K562 (cell line): Measurements from ENCODE around the gene UGT1A6. TPM values are rescaled to one million over a fixed set of nuclear protein-coding genes. Genes with fewer than 3 reads are reported as not detected.

Source experiments
- ATAC-seq: fragments of 200-7000 bp; cut with Tn5 transposase; 3 replicates; pipeline ENCODE4 v1.9.1; 2020; ENCODE audit warnings: moderate library complexity
- BruUV-seq: library from RNA; stranded (reverse); fragments of 400-500 nt; replicated peaks from 2 replicates; lab custom pipeline; 2021; lab: Mats Ljungman, UMichigan
- CTCF ChIA-PET: fragments of 300-600 bp; formaldehyde crosslinking; extraction: SDS; loops from one replicate; lab custom pipeline; 2021; ENCODE audit warnings: low intra/inter-chr PET ratio; lab: Yijun Ruan, JAX
- POLR2A ChIA-PET: fragments of 300-600, 350-650 bp; sonication (Branson Sonifier 250); formaldehyde crosslinking; extraction: SDS; loops from one replicate; lab custom pipeline; 2021; ENCODE audit warnings: antibody characterized with exemption, inconsistent platforms; lab: Yijun Ruan, JAX
- DNase-seq, 4 experiments: peaks; one replicate each; pipeline versions ENCODE4 v3.0.0 to v3.0.0-alpha.2; 2011 to 2018; ENCODE audit warnings: low spot score in 3 of 4, mixed read lengths in 3 of 4; ENCODE audit errors: extremely low read depth in 1 of 4
- FAIRE-seq: peaks from 2 replicates; lab custom pipeline; 2011; peaks lifted over from hg19 to GRCh38; lab: Jason Lieb, UNC
- H2AFZ ChIP-seq: 2 replicates; pipeline ENCODE4 v1.6.0; 2011; ENCODE audit warnings: low read depth, low read length, control low read depth, inconsistent platforms
- H3K27ac ChIP-seq: fragments of 200-600 bp; 3 replicates; pipeline ENCODE4 v1.8.0; 2011; ENCODE audit warnings: low read depth, mild to moderate bottlenecking, control low read depth, inconsistent platforms, low read length, moderate library complexity, mixed read lengths; ENCODE audit errors: extremely low read depth
- H3K27me3 ChIP-seq, 2 experiments: fragments of 300-600 bp in 1 of 2; 2 replicates in 1 of 2; 3 replicates in 1 of 2; pipeline versions ENCODE4 v1.6.0 to v1.8.0; 2011; ENCODE audit warnings: inconsistent platforms in 2 of 2, low read length in 2 of 2, mild to moderate bottlenecking in 1 of 2, mixed read lengths in 1 of 2, moderate library complexity in 1 of 2; ENCODE audit not compliant: control insufficient read depth in 2 of 2, insufficient read depth in 2 of 2
- H3K36me3 ChIP-seq: fragments of 300-600 bp; 3 replicates; pipeline ENCODE4 v1.8.0; 2011; ENCODE audit warnings: mild to moderate bottlenecking, low read length, inconsistent platforms; ENCODE audit not compliant: control insufficient read depth, insufficient read depth
- H3K4me1 ChIP-seq, 2 experiments: fragments of 200-600 bp in 1 of 2; replicated peaks in 1 of 2; 2 replicates in 1 of 2; 3 replicates in 1 of 2; pipeline versions ENCODE4 v1.5.1 to v1.8.0; 2011; ENCODE audit warnings: inconsistent platforms in 2 of 2, low read length in 2 of 2, mild to moderate bottlenecking in 1 of 2, mixed read lengths in 1 of 2, moderate library complexity in 1 of 2; ENCODE audit not compliant: control insufficient read depth in 2 of 2, insufficient read depth in 2 of 2
- H3K4me2 ChIP-seq: 2 replicates; pipeline ENCODE4 v1.6.1; 2011; ENCODE audit warnings: low read length, control low read depth, inconsistent platforms, mixed read lengths; ENCODE audit not compliant: insufficient read depth
- H3K4me3 ChIP-seq: fragments of 200-600 bp; sonication (generic), shearing (Covaris generic); 2 replicates; pipeline ENCODE4 v1.5.1; 2016; ENCODE audit warnings: control low read depth, inconsistent platforms
- H3K79me2 ChIP-seq: fragments of 200-600 bp; 3 replicates; pipeline ENCODE4 v1.8.0; 2011; ENCODE audit warnings: low read length, inconsistent platforms; ENCODE audit not compliant: control insufficient read depth, insufficient read depth
- H3K9ac ChIP-seq, 2 experiments: 2 replicates each; pipeline versions ENCODE4 v1.6.0 to v1.6.1; 2011; ENCODE audit warnings: low read depth in 2 of 2, low read length in 2 of 2, control low read depth in 1 of 2, inconsistent platforms in 1 of 2, mild to moderate bottlenecking in 1 of 2, mixed read lengths in 1 of 2; ENCODE audit not compliant: insufficient read depth in 1 of 2
- H3K9me1 ChIP-seq: one replicate; pipeline ENCODE4 v1.6.0; 2011; ENCODE audit warnings: inconsistent platforms, mild to moderate bottlenecking, low read length, moderate library complexity; ENCODE audit not compliant: control insufficient read depth, insufficient read depth
- H3K9me3 ChIP-seq: replicated peaks from 2 replicates; pipeline ENCODE4 v1.5.1; 2011; ENCODE audit warnings: low read depth, low read length, inconsistent platforms; ENCODE audit not compliant: control insufficient read depth, insufficient read depth
- H4K20me1 ChIP-seq: replicated peaks from 2 replicates; pipeline ENCODE4 v1.6.1; 2011; ENCODE audit warnings: low read length, inconsistent platforms, mixed read lengths; ENCODE audit not compliant: control insufficient read depth, insufficient read depth
- AFF4 ChIP-seq: sonication (generic); formaldehyde crosslinking; IDR thresholded peaks from 2 replicates; pipeline ENCODE4 v1.8.0; 2023; ENCODE audit warnings: mild to moderate bottlenecking, missing genetic modification reagents
- CREB1 ChIP-seq, 2 experiments: sonication (generic) in 1 of 2; formaldehyde crosslinking in 1 of 2; IDR thresholded peaks; 2 replicates each; pipeline versions ENCODE4 v1.6.1 to v1.8.0; 2012 to 2022; ENCODE audit warnings: inconsistent platforms in 1 of 2, mild to moderate bottlenecking in 1 of 2, missing genetic modification reagents in 1 of 2, moderate library complexity in 1 of 2
- DDX20 ChIP-seq: fragments of 450-650 bp; IDR thresholded peaks from 2 replicates; pipeline ENCODE4 v1.6.1; 2016; ENCODE audit warnings: missing genetic modification characterization, low read depth, mild to moderate bottlenecking, missing compliant biosample characterization, moderate library complexity
- ERF ChIP-seq: fragments of 450-650 bp; formaldehyde crosslinking; IDR thresholded peaks from 2 replicates; pipeline ENCODE4 v1.4.0; 2020; ENCODE audit warnings: mild to moderate bottlenecking, mixed read lengths
- MCM5 ChIP-seq: fragments of 450-650 bp; IDR thresholded peaks from 2 replicates; pipeline ENCODE4 v1.6.1; 2016; ENCODE audit warnings: low read depth
- MLLT1 ChIP-seq, 2 experiments: fragments of 450-650 bp; IDR thresholded peaks; 2 replicates each; pipeline ENCODE4 v1.6.1; 2016
- NFE2 ChIP-seq: IDR thresholded peaks from 2 replicates; pipeline ENCODE4 v1.6.1; 2014; ENCODE audit warnings: antibody characterized with exemption, low read depth
- PPARD ChIP-seq: fragments of 250-450 bp; sonication (Bioruptor Pico); IDR thresholded peaks from 2 replicates; pipeline ENCODE4 v1.8.0; 2022; ENCODE audit warnings: inconsistent platforms, mild to moderate bottlenecking, moderate library complexity
- ZNF3 ChIP-seq: fragments of 250-450 bp; sonication (Bioruptor Pico); IDR thresholded peaks from 2 replicates; pipeline ENCODE4 v1.5.0; 2021; ENCODE audit warnings: mild to moderate bottlenecking, moderate library complexity
- ZNF77 ChIP-seq: fragments of 250-450 bp; sonication (Bioruptor Pico); IDR thresholded peaks from 2 replicates; pipeline ENCODE4 v1.5.0; 2020
- WGBS: fragments of 100-300 bp; shearing (Covaris generic); methylation state at CpG from one replicate; pipeline ENCODE4 v1.1.6; 2016; ENCODE audit warnings: low coverage, mixed read lengths; ENCODE audit not compliant: insufficient coverage; ENCODE audit errors: missing lambda C conversion rate; 5-methylcytosine and 5-hydroxymethylcytosine counted together
- in situ Hi-C: fragments of 300-500 bp; cut with MboI; formaldehyde crosslinking; loops from 4 replicates; pipeline ENCODE4 v1.15.0; 2018; ENCODE audit warnings: inconsistent platforms, mixed read lengths
- intact Hi-C: fragments of 100-400 bp; cut with micrococcal nuclease; formaldehyde crosslinking; loops from 2 replicates; pipeline ENCODE4 v1.14.2; 2022
- polyA plus RNA-seq, 8 experiments: library from polyadenylated mRNA; depleted of rRNA in 4 of 8; stranded (reverse) in 5 of 8; unstranded in 3 of 8; fragments of >200 nt; fragmentation: Nextera tagmentation in 2 of 8; fragmentation: Illumina TruSeq in 1 of 8; extraction: Ambion mirVana in 2 of 8; extraction: Trizol in 1 of 8; gene quantifications; 2 replicates each; pipeline versions ENCODE4 v1.2.1 to v1.2.3, GENCODE V29; 2011 to 2014; ENCODE audit warnings: inconsistent platforms in 1 of 8, missing spikeins in 1 of 8
- total RNA-seq, 7 experiments: library from RNA; depleted of rRNA in 6 of 7; stranded (reverse); fragments of >200 nt in 6 of 7; fragmentation: Illumina TruSeq in 2 of 7; extraction: Trizol in 2 of 7; gene quantifications; 2 replicates each; pipeline versions ENCODE4 v1.2.1 to v1.2.3, GENCODE V29; 2011 to 2021; ENCODE audit warnings: low replicate concordance in 1 of 7
- TF ChIP-seq, protein P1 (sequence below): fragments of 450-650 bp; IDR thresholded peaks from 2 replicates; pipeline ENCODE4 v1.6.1; 2016; ENCODE audit warnings: missing biosample characterization, missing genetic modification characterization
- TF ChIP-seq, protein P2 (sequence below): fragments of 250-450 bp; sonication (Bioruptor Pico); IDR thresholded peaks from 2 replicates; pipeline ENCODE4 v1.8.0; 2021; ENCODE audit warnings: borderline replicate concordance, mild to moderate bottlenecking, moderate library complexity; ENCODE audit not compliant: poor library complexity, severe bottlenecking
- TF ChIP-seq, protein P3 (sequence below): fragments of 250-450 bp; sonication (Bioruptor Pico); IDR thresholded peaks from 2 replicates; pipeline ENCODE4 v1.5.1; 2021; ENCODE audit warnings: mild to moderate bottlenecking

UGT1A6 gene
- total and polyA plus RNA-seq, 9 of the 15 experiments (the other 6 are each of a cell fraction or from before 2014, with no cell fraction given), result not detected

GRCh38 chr2:233769260-233769659, 76.6 kb downstream of the UGT1A6 start:
- CTCF ChIA-PET, result no interaction called here
- TF ChIP-seq DDX20 (tag) (no peak), NFE2 (no peak), AFF4 (CRISPR knock-in tag) (no peak), MCM5 (no peak), PPARD (no peak), MLLT1 (IDR thresholded peaks at IDR 0.05) (no peak), CREB1 (IDR thresholded peaks at IDR 0.05) (no peak), CREB1 (CRISPR knock-in tag; IDR thresholded peaks at IDR 0.05) (no peak), ERF (CRISPR knock-in tag) (no peak), ZNF3 (no peak), ZNF77 (CRISPR knock-in tag) (no peak)
- TF ChIP-seq, protein P1, sequence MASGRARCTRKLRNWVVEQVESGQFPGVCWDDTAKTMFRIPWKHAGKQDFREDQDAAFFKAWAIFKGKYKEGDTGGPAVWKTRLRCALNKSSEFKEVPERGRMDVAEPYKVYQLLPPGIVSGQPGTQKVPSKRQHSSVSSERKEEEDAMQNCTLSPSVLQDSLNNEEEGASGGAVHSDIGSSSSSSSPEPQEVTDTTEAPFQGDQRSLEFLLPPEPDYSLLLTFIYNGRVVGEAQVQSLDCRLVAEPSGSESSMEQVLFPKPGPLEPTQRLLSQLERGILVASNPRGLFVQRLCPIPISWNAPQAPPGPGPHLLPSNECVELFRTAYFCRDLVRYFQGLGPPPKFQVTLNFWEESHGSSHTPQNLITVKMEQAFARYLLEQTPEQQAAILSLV, result no peak
- TF ChIP-seq, protein P2, sequence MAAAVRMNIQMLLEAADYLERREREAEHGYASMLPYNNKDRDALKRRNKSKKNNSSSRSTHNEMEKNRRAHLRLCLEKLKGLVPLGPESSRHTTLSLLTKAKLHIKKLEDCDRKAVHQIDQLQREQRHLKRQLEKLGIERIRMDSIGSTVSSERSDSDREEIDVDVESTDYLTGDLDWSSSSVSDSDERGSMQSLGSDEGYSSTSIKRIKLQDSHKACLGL (CRISPR knock-in tag), result no peak
- TF ChIP-seq, protein P3, sequence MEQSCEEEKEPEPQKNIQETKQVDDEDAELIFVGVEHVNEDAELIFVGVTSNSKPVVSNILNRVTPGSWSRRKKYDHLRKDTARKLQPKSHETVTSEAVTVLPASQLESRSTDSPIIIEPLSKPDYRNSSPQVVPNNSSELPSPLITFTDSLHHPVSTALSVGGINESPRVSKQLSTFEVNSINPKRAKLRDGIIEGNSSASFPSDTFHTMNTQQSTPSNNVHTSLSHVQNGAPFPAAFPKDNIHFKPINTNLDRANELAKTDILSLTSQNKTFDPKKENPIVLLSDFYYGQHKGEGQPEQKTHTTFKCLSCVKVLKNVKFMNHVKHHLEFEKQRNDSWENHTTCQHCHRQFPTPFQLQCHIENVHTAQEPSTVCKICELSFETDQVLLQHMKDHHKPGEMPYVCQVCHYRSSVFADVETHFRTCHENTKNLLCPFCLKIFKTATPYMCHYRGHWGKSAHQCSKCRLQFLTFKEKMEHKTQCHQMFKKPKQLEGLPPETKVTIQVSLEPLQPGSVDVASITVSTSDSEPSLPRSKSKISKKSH (CRISPR knock-in tag), result no peak
- TF ChIP-seq, all 486 proteins: peak for 0
- intact Hi-C loops, result no loop called here
- Histone ChIP-seq H3K27ac (no peak overlapping the region), H3K4me1 (no peaks in the 10 kb centered on the region), H3K79me2 (no peaks in the 10 kb centered on the region), H3K9me1 (no peaks in the 10 kb centered on the region), H4K20me1 (no peaks in the 10 kb centered on the region), H3K27me3 (peaks cover 0 to 13% of the 10 kb centered on the region in 2 experiments; a peak in 3 of 5 replicates), H3K9me3 (no peaks in the 10 kb centered on the region), H3K9ac (no peak overlapping the region), H3K4me3 (no peak overlapping the region), H2AFZ (no peak overlapping the region), H3K36me3 (no peaks in the 10 kb centered on the region), H3K4me2 (no peak overlapping the region)
- FAIRE-seq, result no peak
- ATAC-seq, result no peak
- in situ Hi-C loops, result no loop called here
- POLR2A ChIA-PET, result interaction anchor here (1.0 to 1.3 kb wide), 2 partner anchors 11 to 42 kb away, joined by 4 to 5 read pairs; no protein-coding TSS in a partner anchor
- 2% methylated on average over 9 of the region's 9 CpGs for WGBS
- no peak for DNase-seq
- BruUV-seq, result no TSS peak
